Thyroid gland (tissue), 4 donors: Measurements from ENCODE around the gene EMC7.

Experiments
- POLR2A ChIP-seq, 2 donors: fragments of 450-650 bp; IDR thresholded peaks; one replicate each; pipeline ENCODE4 v1.6.1; 2017; ENCODE audit warnings: antibody characterized with exemption in 2 of 2, mild to moderate bottlenecking in 2 of 2, moderate library complexity in 1 of 2
- TF ChIP-seq, protein P1 (sequence below), 6 experiments: fragments of 200-600 bp in 3 of 6; fragments of 450-650 bp in 3 of 6; sonication (generic) in 3 of 6; IDR thresholded peaks; one replicate each; pipeline ENCODE4 v1.5.1; 2016 to 2019; ENCODE audit warnings: antibody characterized with exemption in 6 of 6, mild to moderate bottlenecking in 2 of 6, inconsistent platforms in 1 of 6, moderate library complexity in 1 of 6

DNA sequence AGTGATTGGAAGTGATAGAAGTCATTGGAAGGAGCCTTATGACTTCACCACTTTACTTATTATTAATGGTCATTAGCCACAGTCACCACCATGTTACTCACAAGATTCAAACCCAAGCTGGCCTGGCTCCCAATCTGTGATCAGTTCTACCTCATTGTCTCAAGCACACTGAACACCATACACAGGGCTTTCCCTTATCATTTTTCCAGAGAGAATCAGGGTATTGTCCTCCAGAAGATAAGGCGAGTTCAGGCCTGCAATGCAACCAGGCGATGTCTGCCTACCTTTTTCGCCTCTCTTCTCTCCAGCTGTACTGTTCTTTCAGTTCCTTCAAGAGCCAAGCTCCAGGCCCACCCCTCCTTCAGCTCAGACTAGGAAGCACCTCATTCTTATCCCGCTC, 24.9 kb downstream of the EMC7 start:
- no peak for TF ChIP-seq POLR2A (IDR thresholded peaks at IDR 0.05)
- TF ChIP-seq, protein P1, sequence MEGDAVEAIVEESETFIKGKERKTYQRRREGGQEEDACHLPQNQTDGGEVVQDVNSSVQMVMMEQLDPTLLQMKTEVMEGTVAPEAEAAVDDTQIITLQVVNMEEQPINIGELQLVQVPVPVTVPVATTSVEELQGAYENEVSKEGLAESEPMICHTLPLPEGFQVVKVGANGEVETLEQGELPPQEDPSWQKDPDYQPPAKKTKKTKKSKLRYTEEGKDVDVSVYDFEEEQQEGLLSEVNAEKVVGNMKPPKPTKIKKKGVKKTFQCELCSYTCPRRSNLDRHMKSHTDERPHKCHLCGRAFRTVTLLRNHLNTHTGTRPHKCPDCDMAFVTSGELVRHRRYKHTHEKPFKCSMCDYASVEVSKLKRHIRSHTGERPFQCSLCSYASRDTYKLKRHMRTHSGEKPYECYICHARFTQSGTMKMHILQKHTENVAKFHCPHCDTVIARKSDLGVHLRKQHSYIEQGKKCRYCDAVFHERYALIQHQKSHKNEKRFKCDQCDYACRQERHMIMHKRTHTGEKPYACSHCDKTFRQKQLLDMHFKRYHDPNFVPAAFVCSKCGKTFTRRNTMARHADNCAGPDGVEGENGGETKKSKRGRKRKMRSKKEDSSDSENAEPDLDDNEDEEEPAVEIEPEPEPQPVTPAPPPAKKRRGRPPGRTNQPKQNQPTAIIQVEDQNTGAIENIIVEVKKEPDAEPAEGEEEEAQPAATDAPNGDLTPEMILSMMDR (IDR thresholded peaks at IDR 0.05) = no peak
